Keratinocyte (primary cell): ENCODE data around the gene LGI4.

Experiments used
- EZH2 ChIP-seq: IDR thresholded peaks from one replicate; pipeline ENCODE4 v1.6.1; 2012; ENCODE audit warnings: inconsistent platforms, mild to moderate bottlenecking, low read length, moderate library complexity
- TF ChIP-seq, protein P1 (sequence below), 3 experiments: IDR thresholded peaks in 1 of 3; conservative IDR thresholded peaks in 1 of 3; optimal IDR thresholded peaks in 1 of 3; 2 replicates in 2 of 3; 3 replicates in 1 of 3; pipeline versions ENCODE3 to v1.5.1; 2011; ENCODE audit warnings: low read length in 3 of 3, mild to moderate bottlenecking in 3 of 3, moderate library complexity in 2 of 3, control low read depth in 1 of 3, inconsistent platforms in 1 of 3; ENCODE audit not compliant: insufficient read depth in 2 of 3; ENCODE audit errors: extremely low read depth in 1 of 3

DNA sequence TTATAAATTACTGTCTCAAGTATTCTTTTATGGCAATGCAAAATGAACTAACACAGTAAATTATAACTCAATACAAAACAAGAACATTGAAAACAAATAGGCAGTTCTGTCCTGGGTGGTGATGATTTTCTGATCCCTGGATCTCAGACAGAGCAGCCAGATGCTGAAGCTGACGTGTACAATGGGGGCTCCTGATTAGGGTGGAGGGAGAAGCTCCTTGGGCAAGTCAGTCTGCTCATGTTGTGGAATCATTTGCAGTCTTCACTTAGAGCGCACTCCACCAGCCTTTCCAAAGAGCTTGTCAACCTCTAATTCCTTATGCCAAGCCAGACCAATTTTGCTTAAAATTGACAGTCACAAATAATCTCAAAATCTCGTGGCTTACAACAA, 41.3 kb upstream of the LGI4 start:
- TF ChIP-seq, protein P1, sequence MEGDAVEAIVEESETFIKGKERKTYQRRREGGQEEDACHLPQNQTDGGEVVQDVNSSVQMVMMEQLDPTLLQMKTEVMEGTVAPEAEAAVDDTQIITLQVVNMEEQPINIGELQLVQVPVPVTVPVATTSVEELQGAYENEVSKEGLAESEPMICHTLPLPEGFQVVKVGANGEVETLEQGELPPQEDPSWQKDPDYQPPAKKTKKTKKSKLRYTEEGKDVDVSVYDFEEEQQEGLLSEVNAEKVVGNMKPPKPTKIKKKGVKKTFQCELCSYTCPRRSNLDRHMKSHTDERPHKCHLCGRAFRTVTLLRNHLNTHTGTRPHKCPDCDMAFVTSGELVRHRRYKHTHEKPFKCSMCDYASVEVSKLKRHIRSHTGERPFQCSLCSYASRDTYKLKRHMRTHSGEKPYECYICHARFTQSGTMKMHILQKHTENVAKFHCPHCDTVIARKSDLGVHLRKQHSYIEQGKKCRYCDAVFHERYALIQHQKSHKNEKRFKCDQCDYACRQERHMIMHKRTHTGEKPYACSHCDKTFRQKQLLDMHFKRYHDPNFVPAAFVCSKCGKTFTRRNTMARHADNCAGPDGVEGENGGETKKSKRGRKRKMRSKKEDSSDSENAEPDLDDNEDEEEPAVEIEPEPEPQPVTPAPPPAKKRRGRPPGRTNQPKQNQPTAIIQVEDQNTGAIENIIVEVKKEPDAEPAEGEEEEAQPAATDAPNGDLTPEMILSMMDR (optimal IDR thresholded peaks at IDR 0.05 in 1 of 3, IDR thresholded peaks at IDR 0.05 in 1 of 3, conservative IDR thresholded peaks at IDR 0.05 in 1 of 3; ENCODE audit: extremely low read depth in 1 of 3, insufficient read depth in 2 of 3, low read length in 3 of 3), result no peak
- TF ChIP-seq EZH2, result no peak
